Parathyroid adenoma (tissue), 2 donors: ENCODE data around the gene HTR3A.
"Not testable (repeated sequence)": the region's sequence is repeated elsewhere in the genome, so short reads cannot be mapped to it uniquely, and the experiment has no call there.

Experiments
- H2AFZ ChIP-seq: fragments of 300-600 bp; sonication (generic); one replicate; pipeline ENCODE4 v1.7.0; 2017; ENCODE audit warnings: antibody characterized with exemption, mild to moderate bottlenecking
- H3K27ac ChIP-seq: fragments of 300-600 bp; sonication (generic); one replicate; pipeline ENCODE4 v1.7.0; 2017
- H3K27me3 ChIP-seq: fragments of 300-600 bp; sonication (generic); one replicate; pipeline ENCODE4 v1.7.0; 2017; ENCODE audit warnings: low read length; ENCODE audit not compliant: control insufficient read depth, insufficient read depth
- H3K36me3 ChIP-seq: fragments of 300-600 bp; sonication (generic); one replicate; pipeline ENCODE4 v1.7.0; 2017; ENCODE audit warnings: low read length; ENCODE audit not compliant: control insufficient read depth, insufficient read depth
- H3K4me1 ChIP-seq: fragments of 300-600 bp; sonication (generic); one replicate; pipeline ENCODE4 v1.7.0; 2017; ENCODE audit warnings: control low read depth
- H3K4me2 ChIP-seq: fragments of 300-600 bp; sonication (generic); one replicate; pipeline ENCODE4 v1.7.0; 2017; ENCODE audit warnings: low read length
- H3K4me3 ChIP-seq: fragments of 300-600 bp; sonication (generic); one replicate; pipeline ENCODE4 v1.7.0; 2017; ENCODE audit warnings: low read depth, low read length
- H3K79me2 ChIP-seq: fragments of 300-600 bp; sonication (generic); one replicate; pipeline ENCODE4 v1.7.0; 2017; ENCODE audit warnings: control low read depth
- H3K9ac ChIP-seq: fragments of 300-600 bp; sonication (generic); one replicate; pipeline ENCODE4 v1.7.0; 2017; ENCODE audit warnings: mild to moderate bottlenecking
- H3K9me3 ChIP-seq: fragments of 300-600 bp; sonication (generic); one replicate; pipeline ENCODE4 v1.7.0; 2017; ENCODE audit warnings: low read length; ENCODE audit not compliant: control insufficient read depth
- CTCF ChIP-seq: fragments of 300-600 bp; sonication (generic); IDR thresholded peaks from one replicate; pipeline ENCODE4 v1.7.0; 2017; ENCODE audit warnings: antibody characterized with exemption, mild to moderate bottlenecking
- donor health status: primary hyperparathyroidism.

HTR3A gene

GRCh38 chr11:113934761-113935160 is 40.1 kb upstream of the HTR3A start:
- Histone ChIP-seq H3K9me3 (no peaks in the 10 kb centered on the region), H3K4me1 (no peaks in the 10 kb centered on the region), H3K27ac (no peak overlapping the region), H3K9ac (no peak overlapping the region), H2AFZ (no peak overlapping the region), H3K36me3 (no peaks in the 10 kb centered on the region), H3K4me2 (no peak overlapping the region), H3K4me3 (no peak overlapping the region), H3K27me3 (no peaks in the 10 kb centered on the region), H3K79me2 (no peaks in the 10 kb centered on the region)
- no peak for TF ChIP-seq CTCF

GRCh38 chr11:113935858-113936257 is 39.0 kb upstream of the HTR3A start:
- no peak for TF ChIP-seq CTCF
- Histone ChIP-seq H3K4me1 (no peaks in the 10 kb centered on the region), H3K36me3 (no peaks in the 10 kb centered on the region), H3K27me3 (no peaks in the 10 kb centered on the region), H3K9ac (no peak overlapping the region), H3K9me3 (no peaks in the 10 kb centered on the region), H2AFZ (no peak overlapping the region), H3K4me3 (no peak overlapping the region), H3K4me2 (no peak overlapping the region), H3K79me2 (no peaks in the 10 kb centered on the region), H3K27ac (no peak overlapping the region)

- H3K79me2 ChIP-seq, result no peaks in the 10 kb centered on the region
- H3K27me3 ChIP-seq, result no peaks in the 10 kb centered on the region
- H3K4me1 ChIP-seq, result no peaks in the 10 kb centered on the region
- no peak for TF ChIP-seq CTCF
- no peak overlapping the region for H2AFZ ChIP-seq
- H3K9me3 ChIP-seq, result no peaks in the 10 kb centered on the region
- no peak overlapping the region for H3K4me2 ChIP-seq
- H3K9ac ChIP-seq, result no peak overlapping the region
- no peak overlapping the region for H3K4me3 ChIP-seq
- H3K27ac ChIP-seq, result no peak overlapping the region
- no peaks in the 10 kb centered on the region for H3K36me3 ChIP-seq
Observed at GRCh38 chr11:113937918-113938317, 37.0 kb upstream of the HTR3A start.

- Histone ChIP-seq H2AFZ (no peak overlapping the region), H3K9me3 (no peaks in the 10 kb centered on the region), H3K4me1 (no peaks in the 10 kb centered on the region), H3K4me2 (no peak overlapping the region), H3K79me2 (no peaks in the 10 kb centered on the region), H3K27ac (no peak overlapping the region), H3K4me3 (no peak overlapping the region), H3K9ac (no peak overlapping the region), H3K27me3 (no peaks in the 10 kb centered on the region), H3K36me3 (no peaks in the 10 kb centered on the region)
- TF ChIP-seq CTCF, result no peak
Observed at GRCh38 chr11:113942256-113942655, 32.7 kb upstream of the HTR3A start.

- H3K9ac ChIP-seq, H3K79me2 ChIP-seq, H3K27me3 ChIP-seq, H3K9me3 ChIP-seq, H3K27ac ChIP-seq, H3K4me2 ChIP-seq, H3K4me1 ChIP-seq, H3K36me3 ChIP-seq, H3K4me3 ChIP-seq, H2AFZ ChIP-seq: not testable (repeated sequence)
Observed at GRCh38 chr11:113946162-113946561, 28.7 kb upstream of the HTR3A start.
